Neural progenitor cell (in vitro differentiated cells): ENCODE data around the gene SPACA6. TPM values are rescaled to one million over a fixed set of nuclear protein-coding genes. Genes with fewer than 3 reads are reported as not detected.
A peak's percentile ranks its signal among the peaks of the same experiment; 100 is the strongest.

Experiments
- DNase-seq: peaks from one replicate; pipeline ENCODE4 v3.0.0-alpha.2; 2016; ENCODE audit warnings: low spot score
- H2AFZ ChIP-seq: fragments of 200-600 bp; sonication (generic); replicated peaks from 2 replicates; pipeline ENCODE4 v1.6.1; 2016; ENCODE audit warnings: antibody characterized with exemption
- H3F3A ChIP-seq: fragments of 200-600 bp; sonication (generic); 2 replicates; pipeline ENCODE4 v1.6.1; 2016; ENCODE audit warnings: antibody characterized with exemption, low read depth
- H3K27ac ChIP-seq: fragments of 200-600 bp; sonication (generic); 2 replicates; pipeline ENCODE4 v1.5.1; 2016; ENCODE audit warnings: mild to moderate bottlenecking
- H3K27me3 ChIP-seq: fragments of 200-600 bp; sonication (generic); 2 replicates; pipeline ENCODE4 v1.6.1; 2016; ENCODE audit warnings: mild to moderate bottlenecking, moderate library complexity
- H3K36me3 ChIP-seq: fragments of 200-600 bp; sonication (generic); 2 replicates; pipeline ENCODE4 v1.5.1; 2016
- H3K4me1 ChIP-seq: fragments of 200-600 bp; sonication (generic); 2 replicates; pipeline ENCODE4 v1.6.1; 2016; ENCODE audit warnings: mixed run types
- H3K4me2 ChIP-seq: fragments of 200-600 bp; sonication (generic); 2 replicates; pipeline ENCODE4 v1.6.1; 2016
- H3K4me3 ChIP-seq: fragments of 200-600 bp; sonication (generic); 2 replicates; pipeline ENCODE4 v1.5.1; 2016
- H3K79me2 ChIP-seq: fragments of 200-600 bp; sonication (generic); 2 replicates; pipeline ENCODE4 v1.6.1; 2016; ENCODE audit warnings: low read depth
- H3K9ac ChIP-seq: fragments of 200-600 bp; sonication (generic); 2 replicates; pipeline ENCODE4 v1.6.1; 2016
- H3K9me3 ChIP-seq: fragments of 200-600 bp; sonication (generic); 2 replicates; pipeline ENCODE4 v1.5.1; 2016; ENCODE audit warnings: low read depth
- H4K20me1 ChIP-seq: fragments of 200-600 bp; sonication (generic); 2 replicates; pipeline ENCODE4 v1.6.1; 2016; ENCODE audit warnings: low read depth
- H3K27ac Mint-ChIP-seq: 3 replicates; pipeline ENCODE4 v1.8.0; 2021; ENCODE audit warnings: mixed read lengths
- H3K27me3 Mint-ChIP-seq: 2 replicates; pipeline ENCODE4 v1.8.0; 2022; ENCODE audit warnings: low read depth, mild to moderate bottlenecking, inconsistent platforms, moderate library complexity, mixed read lengths; ENCODE audit not compliant: insufficient read depth
- H3K36me3 Mint-ChIP-seq: 3 replicates; pipeline ENCODE4 v1.8.0; 2021; ENCODE audit warnings: mixed read lengths
- H3K4me1 Mint-ChIP-seq: 3 replicates; pipeline ENCODE4 v1.8.0; 2021; ENCODE audit warnings: mixed read lengths
- H3K4me3 Mint-ChIP-seq: 3 replicates; pipeline ENCODE4 v1.8.0; 2021; ENCODE audit warnings: mild to moderate bottlenecking, moderate library complexity, mixed read lengths
- H3K9me3 Mint-ChIP-seq: 3 replicates; pipeline ENCODE4 v1.8.0; 2020; ENCODE audit warnings: mixed read lengths
- CTCF ChIP-seq: fragments of 200-600 bp; sonication (generic); IDR thresholded peaks from 2 replicates; pipeline ENCODE4 v1.5.1; 2017; ENCODE audit warnings: antibody characterized with exemption, mild to moderate bottlenecking
- EZH2 ChIP-seq: fragments of 200-600 bp; sonication (generic); IDR thresholded peaks from 2 replicates; pipeline ENCODE4 v1.6.1; 2017; ENCODE audit warnings: antibody characterized with exemption, mild to moderate bottlenecking, moderate library complexity
- EZH2phosphoT487 ChIP-seq: fragments of 200-600 bp; sonication (generic); IDR thresholded peaks from 2 replicates; pipeline ENCODE4 v1.6.1; 2017; ENCODE audit warnings: antibody characterized with exemption
- total RNA-seq: library from RNA; depleted of rRNA; stranded (reverse); fragments of >200 nt; gene quantifications from 2 replicates; pipeline ENCODE4 v1.2.3, GENCODE V29; 2015; ENCODE audit warnings: low replicate concordance

SPACA6 gene
- total RNA-seq, 1 donor from 2014 or later, result 6.9 TPM

GRCh38 chr19:51698296-51698695 lies 5.2 kb downstream of the SPACA6 start:
- no peak for DNase-seq
- no peak overlapping the region for H3K4me2 ChIP-seq
- H2AFZ ChIP-seq, result no peak overlapping the region
- H3F3A ChIP-seq, result peaks cover 14% of the 10 kb centered on the region
- Mint-ChIP-seq H3K27me3 (peaks cover 12% of the 10 kb centered on the region), H3K4me3 (no peak overlapping the region), H3K36me3 (peaks cover 65% of the 10 kb centered on the region), H3K4me1 (peaks cover 18% of the 10 kb centered on the region), H3K27ac (no peak overlapping the region), H3K9me3 (no peaks in the 10 kb centered on the region)
- H3K4me3 ChIP-seq, result no peak overlapping the region
- no peaks in the 10 kb centered on the region for H3K79me2 ChIP-seq
- H3K4me1 ChIP-seq, result peaks cover 12% of the 10 kb centered on the region
- H3K9me3 ChIP-seq, result no peaks in the 10 kb centered on the region
- peaks cover 12% of the 10 kb centered on the region for H3K27me3 ChIP-seq
- H4K20me1 ChIP-seq, result peaks cover 16% of the 10 kb centered on the region
- TF ChIP-seq CTCF (no peak), EZH2 (no peak), EZH2phosphoT487 (no peak)
- no peak overlapping the region for H3K9ac ChIP-seq
- no peak overlapping the region for H3K27ac ChIP-seq
- no peaks in the 10 kb centered on the region for H3K36me3 ChIP-seq

DNA sequence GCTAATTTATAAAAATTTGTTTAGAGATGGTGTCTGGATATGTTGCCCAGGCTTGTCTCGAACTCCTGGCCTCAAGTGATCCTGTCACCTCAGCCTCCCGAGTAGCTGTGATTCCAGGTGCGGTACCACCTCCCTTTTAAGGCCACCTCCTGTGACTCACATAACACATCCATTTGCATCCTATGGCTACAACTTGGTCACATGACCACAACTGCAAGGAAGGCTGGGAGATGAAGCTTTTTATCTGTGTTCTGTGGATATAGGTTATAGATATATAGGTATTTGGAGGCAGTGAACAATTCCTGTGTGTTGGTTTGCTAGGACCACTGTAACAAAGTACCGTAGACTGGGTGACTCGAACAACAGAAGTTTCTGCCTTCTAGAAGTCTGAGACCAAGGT lies 6.0 kb downstream of the SPACA6 start:
- Mint-ChIP-seq H3K4me3 (no peak overlapping the region), H3K27ac (no peak overlapping the region), H3K27me3 (peaks cover 13% of the 10 kb centered on the region), H3K36me3 (peaks cover 59% of the 10 kb centered on the region), H3K4me1 (peaks cover 15% of the 10 kb centered on the region), H3K9me3 (no peaks in the 10 kb centered on the region)
- peaks cover 17% of the 10 kb centered on the region for H3K27me3 ChIP-seq
- no peak overlapping the region for H3K4me3 ChIP-seq
- H3K9ac ChIP-seq, result no peak overlapping the region
- no peak overlapping the region for H3K4me2 ChIP-seq
- H3K9me3 ChIP-seq, result no peaks in the 10 kb centered on the region
- TF ChIP-seq CTCF, result no peak
- no peak for TF ChIP-seq EZH2phosphoT487
- no peak for TF ChIP-seq EZH2
- H3K27ac ChIP-seq, result no peak overlapping the region
- H3K79me2 ChIP-seq, result no peaks in the 10 kb centered on the region
- no peak for DNase-seq
- no peaks in the 10 kb centered on the region for H3K36me3 ChIP-seq
- peaks cover 17% of the 10 kb centered on the region for H3F3A ChIP-seq
- H3K4me1 ChIP-seq, result peaks cover 15% of the 10 kb centered on the region
- no peak overlapping the region for H2AFZ ChIP-seq
- H4K20me1 ChIP-seq, result peaks cover 20% of the 10 kb centered on the region

DNA sequence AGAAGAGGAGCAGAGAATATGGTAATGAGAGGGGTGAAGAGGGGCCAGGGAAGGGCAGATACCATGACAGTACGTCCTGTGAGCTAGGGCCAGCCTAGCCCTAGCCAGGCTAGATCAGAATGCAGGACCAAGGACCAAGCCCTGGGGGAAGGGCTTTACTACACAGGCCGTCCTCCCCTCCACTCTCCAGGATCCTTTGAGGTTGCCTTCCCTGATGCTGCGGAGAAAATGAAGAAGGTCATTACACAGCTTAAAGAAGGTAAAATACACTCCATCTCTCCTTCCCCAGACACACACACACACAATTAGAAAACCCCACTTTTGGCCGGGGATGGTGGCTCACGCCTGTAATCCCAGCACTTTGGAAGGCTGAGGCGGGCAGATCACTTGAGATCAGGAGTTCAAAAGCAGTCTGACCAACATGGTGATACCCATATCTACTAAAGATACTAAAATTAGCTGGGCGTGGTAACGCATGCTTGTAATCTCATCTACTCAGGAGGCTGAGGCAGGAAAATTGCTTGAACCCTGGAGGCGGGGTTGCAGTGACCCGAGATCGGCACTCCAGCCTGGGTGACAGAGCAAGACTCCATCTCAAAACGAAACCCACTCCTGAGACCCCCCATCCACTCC lies 8.5 kb downstream of the SPACA6 start:
- H3K36me3 ChIP-seq, result no peaks in the 10 kb centered on the region
- no peak overlapping the region for H2AFZ ChIP-seq
- no peak overlapping the region for H3K9ac ChIP-seq
- TF ChIP-seq EZH2 (no peak), CTCF (no peak), EZH2phosphoT487 (no peak)
- Mint-ChIP-seq H3K36me3 (peaks cover 60% of the 10 kb centered on the region), H3K27me3 (peaks cover 11% of the 10 kb centered on the region), H3K27ac (no peak overlapping the region), H3K9me3 (no peaks in the 10 kb centered on the region), H3K4me3 (no peak overlapping the region), H3K4me1 (peaks cover 24% of the 10 kb centered on the region)
- H3F3A ChIP-seq, result peaks cover 17% of the 10 kb centered on the region
- no peak overlapping the region for H3K27ac ChIP-seq
- H3K4me3 ChIP-seq, result no peak overlapping the region
- H3K9me3 ChIP-seq, result no peaks in the 10 kb centered on the region
- H3K4me2 ChIP-seq, result peak overlapping the region; percentile 94
- H4K20me1 ChIP-seq, result peaks cover 20% of the 10 kb centered on the region
- H3K79me2 ChIP-seq, result no peaks in the 10 kb centered on the region
- H3K4me1 ChIP-seq, result peaks cover 15% of the 10 kb centered on the region
- peaks cover 17% of the 10 kb centered on the region for H3K27me3 ChIP-seq
- no peak for DNase-seq
